GM23248 (cell line): ENCODE results near the gene PGA3. TPM values are rescaled to one million over a fixed set of nuclear protein-coding genes. Genes with fewer than 3 reads are reported as not detected.

Experiments used
- DNase-seq: peaks from one replicate; pipeline ENCODE4 v3.0.0-alpha.2; 2015
- H2AFZ ChIP-seq: fragments of 200-600 bp; sonication (generic); 2 replicates; pipeline ENCODE4 v1.6.1; 2016; ENCODE audit warnings: antibody characterized with exemption
- H3F3A ChIP-seq: fragments of 200-600 bp; sonication (generic); 2 replicates; pipeline ENCODE4 v1.6.1; 2016; ENCODE audit warnings: mild to moderate bottlenecking, antibody characterized with exemption, mixed run types; ENCODE audit not compliant: insufficient read depth
- H3K27ac ChIP-seq: fragments of 200-600 bp; sonication (generic); 2 replicates; pipeline ENCODE4 v1.5.1; 2016; ENCODE audit warnings: mild to moderate bottlenecking
- H3K27me3 ChIP-seq: fragments of 200-600 bp; sonication (generic); replicated peaks from 2 replicates; pipeline ENCODE4 v1.6.1; 2016; ENCODE audit warnings: mild to moderate bottlenecking; ENCODE audit not compliant: insufficient read depth
- H3K36me3 ChIP-seq: fragments of 200-600 bp; sonication (generic); 2 replicates; pipeline ENCODE4 v1.6.1; 2016; ENCODE audit warnings: low read depth, mild to moderate bottlenecking
- H3K4me1 ChIP-seq: fragments of 200-600 bp; sonication (generic); 2 replicates; pipeline ENCODE4 v1.6.1; 2016; ENCODE audit warnings: mild to moderate bottlenecking; ENCODE audit not compliant: insufficient read depth
- H3K4me2 ChIP-seq: fragments of 200-600 bp; sonication (generic); one replicate; pipeline ENCODE4 v1.6.1; 2016; ENCODE audit warnings: mild to moderate bottlenecking; ENCODE audit not compliant: unreplicated experiment
- H3K4me3 ChIP-seq: fragments of 200-600 bp; sonication (generic); 2 replicates; pipeline ENCODE4 v1.5.1; 2016; ENCODE audit warnings: mild to moderate bottlenecking
- H3K79me2 ChIP-seq: fragments of 200-600 bp; sonication (generic); 2 replicates; pipeline ENCODE4 v1.6.1; 2016; ENCODE audit warnings: mild to moderate bottlenecking; ENCODE audit not compliant: insufficient read depth
- H3K9ac ChIP-seq: fragments of 200-600 bp; sonication (generic); 2 replicates; pipeline ENCODE4 v1.6.1; 2016; ENCODE audit warnings: mild to moderate bottlenecking
- H3K9me2 ChIP-seq: fragments of 200-600 bp; sonication (generic); 2 replicates; pipeline ENCODE4 v1.6.1; 2016; ENCODE audit warnings: mixed run types, mild to moderate bottlenecking, moderate library complexity; ENCODE audit not compliant: insufficient read depth
- H3K9me3 ChIP-seq: fragments of 200-600 bp; sonication (generic); one replicate; pipeline ENCODE4 v1.6.1; 2017; ENCODE audit warnings: low read depth
- H4K20me1 ChIP-seq: fragments of 200-600 bp; sonication (generic); 2 replicates; pipeline ENCODE4 v1.6.0; 2016; ENCODE audit not compliant: insufficient read depth
- EZH2 ChIP-seq: fragments of 200-600 bp; sonication (generic); IDR thresholded peaks from 2 replicates; pipeline ENCODE4 v1.6.1; 2018; ENCODE audit warnings: antibody characterized with exemption, mild to moderate bottlenecking; ENCODE audit not compliant: insufficient read depth, poor library complexity, severe bottlenecking
- EZH2phosphoT487 ChIP-seq: fragments of 200-600 bp; sonication (generic); IDR thresholded peaks from 2 replicates; pipeline ENCODE4 v1.6.1; 2018; ENCODE audit warnings: antibody characterized with exemption, moderate library complexity, mild to moderate bottlenecking, low read depth; ENCODE audit not compliant: insufficient read depth
- WGBS, 2 experiments: methylation state at CpG; one replicate each; pipeline ENCODE4 v1.1.6; 2015 to 2017; ENCODE audit warnings: low lambda C conversion rate in 2 of 2, low coverage in 1 of 2; ENCODE audit errors: missing lambda C conversion rate in 2 of 2; 5-methylcytosine and 5-hydroxymethylcytosine counted together
- in situ Hi-C: fragments of 300-500 bp; cut with MboI; formaldehyde crosslinking; loops from 2 replicates; pipeline ENCODE4 v1.15.0; 2020
- polyA plus RNA-seq: library from polyadenylated mRNA; unstranded; fragments of >200 nt; fragmentation: Nextera tagmentation; extraction: Ambion mirVana; gene quantifications from 2 replicates; pipeline ENCODE4 v1.2.1, GENCODE V29; 2016
- total RNA-seq: library from RNA; depleted of rRNA; stranded (reverse); fragments of >200 nt; shearing (Covaris generic); gene quantifications from 2 replicates; pipeline ENCODE4 v1.2.3, GENCODE V29; 2014

The PGA3 gene
- total and polyA plus RNA-seq, 2 experiments from 2014 or later: not detected

GRCh38 chr11:61172356-61172755, 31.0 kb upstream of the PGA3 start:
- no peak overlapping the region for H3K4me3 ChIP-seq
- H3F3A ChIP-seq: no peaks in the 10 kb centered on the region
- H4K20me1 ChIP-seq: no peaks in the 10 kb centered on the region
- H3K27me3 ChIP-seq: peaks cover 15% of the 10 kb centered on the region
- no peaks in the 10 kb centered on the region for H3K79me2 ChIP-seq
- H2AFZ ChIP-seq: no peak overlapping the region
- H3K9ac ChIP-seq: no peak overlapping the region
- TF ChIP-seq EZH2phosphoT487 (no peak), EZH2 (no peak)
- DNase-seq: no peak
- H3K36me3 ChIP-seq: no peaks in the 10 kb centered on the region
- no peak overlapping the region for H3K27ac ChIP-seq
- H3K4me2 ChIP-seq: no peak overlapping the region
- H3K9me2 ChIP-seq: no peaks in the 10 kb centered on the region
- WGBS, 2 experiments: 28 to 37% methylated on average over 4 to 5 of the region's 5 CpGs
- no peaks in the 10 kb centered on the region for H3K4me1 ChIP-seq
- H3K9me3 ChIP-seq: no peaks in the 10 kb centered on the region
- in situ Hi-C loops: no loop called here

DNA sequence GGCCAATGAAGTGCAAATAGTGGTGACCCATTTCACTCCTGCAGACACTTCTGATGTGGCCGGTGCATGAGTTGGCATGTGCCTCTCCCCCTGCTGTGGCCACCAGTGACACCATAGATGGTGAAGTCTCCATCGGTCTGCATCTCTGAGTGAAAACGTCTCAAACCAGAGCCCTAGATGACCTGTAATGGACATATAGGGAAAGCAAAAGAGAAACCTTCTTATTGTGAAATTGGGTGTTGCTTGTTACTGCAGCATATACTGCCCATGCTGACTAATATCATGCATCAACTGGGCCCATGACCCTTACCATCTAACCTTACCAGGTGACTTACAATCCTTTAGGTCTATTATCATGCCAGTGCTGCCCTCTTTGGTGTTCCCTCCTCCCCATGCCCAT, 30.4 kb upstream of the PGA3 start:
- H3K4me1 ChIP-seq: no peaks in the 10 kb centered on the region
- no peak overlapping the region for H3K27ac ChIP-seq
- no peak overlapping the region for H3K9ac ChIP-seq
- WGBS, 2 experiments: 66 to 75% methylated on average over 3 of the region's 3 CpGs
- no peak overlapping the region for H3K4me3 ChIP-seq
- H3K79me2 ChIP-seq: no peaks in the 10 kb centered on the region
- H3F3A ChIP-seq: no peaks in the 10 kb centered on the region
- H3K27me3 ChIP-seq: peaks cover 18% of the 10 kb centered on the region
- no peak overlapping the region for H3K4me2 ChIP-seq
- no peaks in the 10 kb centered on the region for H3K9me3 ChIP-seq
- H2AFZ ChIP-seq: no peak overlapping the region
- no peaks in the 10 kb centered on the region for H3K9me2 ChIP-seq
- DNase-seq: no peak
- no peaks in the 10 kb centered on the region for H4K20me1 ChIP-seq
- no peak for TF ChIP-seq EZH2phosphoT487
- no peak for TF ChIP-seq EZH2
- no peaks in the 10 kb centered on the region for H3K36me3 ChIP-seq
- in situ Hi-C loops: no loop called here

- Histone ChIP-seq H3K27ac (no peak overlapping the region), H3K4me2 (no peak overlapping the region), H3K9ac (no peak overlapping the region), H3K4me3 (no peak overlapping the region), H3K9me2 (no peaks in the 10 kb centered on the region), H3K36me3 (no peaks in the 10 kb centered on the region), H3K9me3 (no peaks in the 10 kb centered on the region), H3K79me2 (no peaks in the 10 kb centered on the region), H2AFZ (no peak overlapping the region), H3K27me3 (peaks cover 24% of the 10 kb centered on the region), H3F3A (no peaks in the 10 kb centered on the region), H3K4me1 (no peaks in the 10 kb centered on the region), H4K20me1 (no peaks in the 10 kb centered on the region)
- in situ Hi-C loops: no loop called here
- TF ChIP-seq EZH2 (no peak), EZH2phosphoT487 (no peak)
- DNase-seq: peak; percentile 63
- WGBS, 2 experiments: 27 to 33% methylated on average over 4 of the region's 4 CpGs
These were observed 29.9 kb upstream of the PGA3 start for GRCh38 chr11:61173456-61173855.

DNA sequence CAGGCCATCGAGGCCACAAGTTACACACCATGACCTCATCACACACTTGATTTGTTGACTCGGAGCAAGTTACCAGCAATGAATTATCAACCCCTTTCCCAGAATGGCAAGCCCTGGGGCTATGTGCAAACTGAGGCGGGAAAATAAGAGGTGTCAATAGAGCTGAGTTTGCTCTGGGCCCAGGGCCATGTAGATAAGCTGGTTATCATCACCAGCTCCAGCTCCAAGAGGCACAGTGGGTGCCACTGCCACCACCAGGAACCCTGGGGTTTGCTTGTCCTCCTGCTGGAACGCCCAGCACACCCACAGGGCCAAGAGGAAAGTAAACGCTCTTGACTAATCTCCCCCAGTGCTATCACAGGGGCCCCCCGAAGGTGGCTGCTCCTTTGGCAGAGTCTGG, 29.0 kb upstream of the PGA3 start:
- WGBS, 2 experiments: 41 to 43% methylated on average over 6 of the region's 6 CpGs
- H3K27me3 ChIP-seq: peaks cover 32% of the 10 kb centered on the region
- H3K79me2 ChIP-seq: no peaks in the 10 kb centered on the region
- no peak overlapping the region for H3K27ac ChIP-seq
- no peak for TF ChIP-seq EZH2
- TF ChIP-seq EZH2phosphoT487: no peak
- no peak overlapping the region for H3K4me3 ChIP-seq
- no peaks in the 10 kb centered on the region for H3K4me1 ChIP-seq
- H3K9ac ChIP-seq: no peak overlapping the region
- in situ Hi-C loops: no loop called here
- DNase-seq: no peak
- H2AFZ ChIP-seq: no peak overlapping the region
- no peaks in the 10 kb centered on the region for H3K9me3 ChIP-seq
- H3K36me3 ChIP-seq: no peaks in the 10 kb centered on the region
- no peaks in the 10 kb centered on the region for H3K9me2 ChIP-seq
- H3F3A ChIP-seq: no peaks in the 10 kb centered on the region
- no peak overlapping the region for H3K4me2 ChIP-seq
- H4K20me1 ChIP-seq: no peaks in the 10 kb centered on the region

DNA sequence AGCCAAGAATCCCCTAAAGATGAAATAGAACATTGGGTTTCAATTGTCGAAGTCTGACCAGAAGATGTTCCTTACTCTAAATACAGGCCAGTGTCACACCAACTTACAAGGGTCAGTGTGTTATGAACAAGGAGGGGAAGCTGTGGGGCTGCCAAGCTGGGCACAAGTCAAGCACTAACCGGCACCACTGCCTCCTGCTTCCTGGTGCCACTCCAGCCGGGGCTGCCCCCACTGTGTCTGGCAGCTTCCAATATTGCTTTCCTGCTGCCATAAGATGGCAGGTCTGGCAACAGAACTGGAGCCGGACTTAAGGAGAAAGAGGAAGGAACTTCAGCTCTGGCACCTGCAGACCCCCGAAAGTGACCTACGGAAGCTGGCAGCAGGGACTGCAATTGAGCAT, 28.4 kb upstream of the PGA3 start:
- WGBS, 2 experiments: 56 to 68% methylated on average over 6 of the region's 6 CpGs
- H3K27me3 ChIP-seq: peaks cover 34% of the 10 kb centered on the region
- no peak overlapping the region for H3K9ac ChIP-seq
- no peak for DNase-seq
- H3K4me3 ChIP-seq: no peak overlapping the region
- H2AFZ ChIP-seq: no peak overlapping the region
- no peak overlapping the region for H3K4me2 ChIP-seq
- H4K20me1 ChIP-seq: no peaks in the 10 kb centered on the region
- in situ Hi-C loops: no loop called here
- no peak for TF ChIP-seq EZH2phosphoT487
- TF ChIP-seq EZH2: no peak
- no peaks in the 10 kb centered on the region for H3K36me3 ChIP-seq
- no peaks in the 10 kb centered on the region for H3K9me3 ChIP-seq
- no peak overlapping the region for H3K27ac ChIP-seq
- H3K79me2 ChIP-seq: no peaks in the 10 kb centered on the region
- H3K9me2 ChIP-seq: no peaks in the 10 kb centered on the region
- H3F3A ChIP-seq: no peaks in the 10 kb centered on the region
- no peaks in the 10 kb centered on the region for H3K4me1 ChIP-seq
